Mesodermal cell (in vitro differentiated cells): ENCODE results near the gene DOCK1.
"Not testable (repeated sequence)": the region's sequence is repeated elsewhere in the genome, so short reads cannot be mapped to it uniquely, and the experiment has no call there.

Experiments used
- H3K27ac ChIP-seq: 2 replicates; pipeline ENCODE4 v1.7.0; 2013; ENCODE audit warnings: mild to moderate bottlenecking, low read depth, low read length, moderate library complexity; ENCODE audit not compliant: severe bottlenecking
- H3K36me3 ChIP-seq: 2 replicates; pipeline ENCODE4 v1.7.1; 2013; ENCODE audit warnings: mild to moderate bottlenecking, low read length, moderate library complexity; ENCODE audit not compliant: control insufficient read depth, insufficient read depth
- H3K4me1 ChIP-seq: one replicate; pipeline ENCODE4 v1.7.1; 2013; ENCODE audit warnings: mild to moderate bottlenecking, low read length; ENCODE audit not compliant: insufficient read depth, control insufficient read depth, poor library complexity, severe bottlenecking
- H3K4me3 ChIP-seq: 2 replicates; pipeline ENCODE4 v1.7.0; 2013; ENCODE audit warnings: low read length, control low read depth, mild to moderate bottlenecking; ENCODE audit not compliant: insufficient read depth, poor library complexity, severe bottlenecking; ENCODE audit errors: extremely low read depth
- H3K9me3 ChIP-seq: 2 replicates; pipeline ENCODE4 v1.7.1; 2013; ENCODE audit warnings: mild to moderate bottlenecking, low read length, moderate library complexity; ENCODE audit not compliant: control insufficient read depth
- WGBS, 2 experiments: methylation state at CpG; one replicate each; pipeline ENCODE4 v1.1.5; 2013; ENCODE audit warnings: missing lambda C conversion rate in 2 of 2; ENCODE audit not compliant: insufficient coverage in 2 of 2; 5-methylcytosine and 5-hydroxymethylcytosine counted together

DOCK1 gene

GRCh38 chr10:127300868-127301321, 395.7 kb downstream of the DOCK1 start:
- H3K36me3 ChIP-seq, result no peaks in the 10 kb centered on the region
- H3K4me1 ChIP-seq, result no peaks in the 10 kb centered on the region
- no peak overlapping the region for H3K27ac ChIP-seq
- no peak overlapping the region for H3K4me3 ChIP-seq
- H3K9me3 ChIP-seq, result no peaks in the 10 kb centered on the region
- 90% methylated on average over 8 to 10 of the region's 11 CpGs for WGBS, 2 experiments

- WGBS, 2 experiments, result 80% methylated on average over 2 of the region's 3 CpGs; no CpG with 5 or more reads in 1 of the 2 experiments
- H3K4me3 ChIP-seq, result no peak overlapping the region
- H3K9me3 ChIP-seq, result no peaks in the 10 kb centered on the region
- H3K27ac ChIP-seq, result no peak overlapping the region
- no peaks in the 10 kb centered on the region for H3K36me3 ChIP-seq
- H3K4me1 ChIP-seq, result no peaks in the 10 kb centered on the region
Observed at GRCh38 chr10:127302343-127302742, 397.1 kb downstream of the DOCK1 start.

GRCh38 chr10:127303105-127303504, 397.9 kb downstream of the DOCK1 start:
- no peak overlapping the region for H3K4me3 ChIP-seq
- H3K9me3 ChIP-seq, result no peaks in the 10 kb centered on the region
- WGBS, 2 experiments, result 88 to 89% methylated on average over 2 of the region's 2 CpGs
- no peaks in the 10 kb centered on the region for H3K36me3 ChIP-seq
- H3K27ac ChIP-seq, result no peak overlapping the region
- H3K4me1 ChIP-seq, result no peaks in the 10 kb centered on the region

- H3K4me3 ChIP-seq, result no peak overlapping the region
- no peak overlapping the region for H3K27ac ChIP-seq
- WGBS, 2 experiments, result 96 to 97% methylated on average over 7 to 8 of the region's 8 CpGs
- no peaks in the 10 kb centered on the region for H3K9me3 ChIP-seq
- no peaks in the 10 kb centered on the region for H3K36me3 ChIP-seq
- no peaks in the 10 kb centered on the region for H3K4me1 ChIP-seq
Observed at GRCh38 chr10:127303746-127304145, 398.5 kb downstream of the DOCK1 start.

GRCh38 chr10:127306479-127306878, 401.3 kb downstream of the DOCK1 start:
- Histone ChIP-seq H3K4me3 (no peak overlapping the region), H3K27ac (no peak overlapping the region), H3K36me3 (no peaks in the 10 kb centered on the region), H3K4me1 (peaks cover 5% of the 10 kb centered on the region), H3K9me3 (no peaks in the 10 kb centered on the region)
- 87% methylated on average over 3 of the region's 8 CpGs; no CpG with 5 or more reads in 1 of the 2 experiments for WGBS, 2 experiments

- WGBS, 2 experiments, result 91 to 96% methylated on average over 10 of the region's 10 CpGs
- Histone ChIP-seq H3K27ac (no peak overlapping the region), H3K4me3 (no peak overlapping the region), H3K36me3 (no peaks in the 10 kb centered on the region), H3K4me1 (peaks cover 5% of the 10 kb centered on the region), H3K9me3 (no peaks in the 10 kb centered on the region)
Observed at GRCh38 chr10:127307338-127307737, 402.1 kb downstream of the DOCK1 start.

- peaks cover 5% of the 10 kb centered on the region for H3K4me1 ChIP-seq
- no peak overlapping the region for H3K27ac ChIP-seq
- H3K9me3 ChIP-seq, result no peaks in the 10 kb centered on the region
- 79 to 98% methylated on average over 4 to 5 of the region's 5 CpGs for WGBS, 2 experiments
- no peaks in the 10 kb centered on the region for H3K36me3 ChIP-seq
- H3K4me3 ChIP-seq, result no peak overlapping the region
Observed at GRCh38 chr10:127308031-127308430, 402.8 kb downstream of the DOCK1 start.

- not testable (repeated sequence) for H3K27ac ChIP-seq, H3K4me1 ChIP-seq, H3K9me3 ChIP-seq, H3K36me3 ChIP-seq, H3K4me3 ChIP-seq
- WGBS, 2 experiments, result 50 to 100% methylated on average over 1 of the region's 2 CpGs
Observed at GRCh38 chr10:127309619-127310018, 404.4 kb downstream of the DOCK1 start.

GRCh38 chr10:127310430-127310829, 405.2 kb downstream of the DOCK1 start:
- WGBS, 2 experiments, result 89 to 91% methylated on average over 6 to 7 of the region's 8 CpGs
- H3K4me3 ChIP-seq, result no peak overlapping the region
- H3K36me3 ChIP-seq, result no peaks in the 10 kb centered on the region
- H3K27ac ChIP-seq, result no peak overlapping the region
- peaks cover 5% of the 10 kb centered on the region for H3K4me1 ChIP-seq
- no peaks in the 10 kb centered on the region for H3K9me3 ChIP-seq

- 53 to 54% methylated on average over 3 of the region's 3 CpGs for WGBS, 2 experiments
- no peak overlapping the region for H3K4me3 ChIP-seq
- no peak overlapping the region for H3K27ac ChIP-seq
- peaks cover 5% of the 10 kb centered on the region for H3K4me1 ChIP-seq
- H3K9me3 ChIP-seq, result no peaks in the 10 kb centered on the region
- H3K36me3 ChIP-seq, result no peaks in the 10 kb centered on the region
Observed at GRCh38 chr10:127310923-127311322, 405.7 kb downstream of the DOCK1 start.

GRCh38 chr10:127313996-127314700, 408.9 kb downstream of the DOCK1 start:
- H3K36me3 ChIP-seq, result no peaks in the 10 kb centered on the region
- H3K4me3 ChIP-seq, result no peak overlapping the region
- H3K9me3 ChIP-seq, result no peaks in the 10 kb centered on the region
- peaks cover 5% of the 10 kb centered on the region for H3K4me1 ChIP-seq
- 91 to 98% methylated on average over 5 to 6 of the region's 7 CpGs for WGBS, 2 experiments
- H3K27ac ChIP-seq, result no peak overlapping the region
